ENCODE results near the gene ZNF264. TPM values are rescaled to one million over a fixed set of nuclear protein-coding genes. Genes with fewer than 3 reads are reported as not detected.
"Not testable (repeated sequence)": the region's sequence is repeated elsewhere in the genome, so short reads cannot be mapped to it uniquely, and the experiment has no call there.

Gene ZNF264
- total and polyA plus RNA-seq, 4 donors, result 2.5 to 22.6 (median 8.0) TPM

- H3K4me1 ChIP-seq (ENCODE audit: control insufficient read depth in 4 of 4, insufficient read depth in 4 of 4, low read length in 3 of 4); H3K9ac ChIP-seq (ENCODE audit: low read depth in 1 of 2, low read length in 2 of 2); H3K27ac ChIP-seq (ENCODE audit: low read depth in 1 of 2, low read length in 2 of 2); DNase-seq (ENCODE audit: low spot score); H3K27me3 ChIP-seq (ENCODE audit: control insufficient read depth in 4 of 4, insufficient read depth in 4 of 4, low read length in 3 of 4): not testable (repeated sequence)
- Histone ChIP-seq H3K9me3 (ENCODE audit: control insufficient read depth in 4 of 4, low read length in 3 of 4) (peaks cover 0 to 28% (median 13%) of the 10 kb centered on the region in 4 donors), H3K36me3 (ENCODE audit: control insufficient read depth in 4 of 4, insufficient read depth in 3 of 4, low read depth in 1 of 4, low read length in 3 of 4) (peaks cover 9 to 54% (median 51%) of the 10 kb centered on the region in 4 donors), H3K4me3 (ENCODE audit: low read depth in 1 of 3, low read length in 3 of 3) (peak overlapping the region in 1 of 3 donors; percentile 28)
- 98% methylated on average over 11 of the region's 11 CpGs for WGBS
Observed at GRCh38 chr19:57253767-57254166, 62.5 kb downstream of the ZNF264 start.

GRCh38 chr19:57262044-57262443 is 70.7 kb downstream of the ZNF264 start:
- Histone ChIP-seq H3K27ac (ENCODE audit: low read depth in 1 of 2, low read length in 2 of 2) (no peak overlapping the region), H3K36me3 (ENCODE audit: control insufficient read depth in 4 of 4, insufficient read depth in 3 of 4, low read depth in 1 of 4, low read length in 3 of 4) (peaks cover 0 to 15% (median 3%) of the 10 kb centered on the region in 4 donors), H3K9me3 (ENCODE audit: control insufficient read depth in 4 of 4, low read length in 3 of 4) (peaks cover 0 to 7% (median 2%) of the 10 kb centered on the region in 4 donors), H3K4me3 (ENCODE audit: low read depth in 1 of 3, low read length in 3 of 3) (no peak overlapping the region), H3K27me3 (ENCODE audit: control insufficient read depth in 4 of 4, insufficient read depth in 4 of 4, low read length in 3 of 4) (no peaks in the 10 kb centered on the region), H3K9ac (ENCODE audit: low read depth in 1 of 2, low read length in 2 of 2) (no peak overlapping the region), H3K4me1 (ENCODE audit: control insufficient read depth in 4 of 4, insufficient read depth in 4 of 4, low read length in 3 of 4) (no peaks in the 10 kb centered on the region)
- DNase-seq (ENCODE audit: low spot score), result no peak
- WGBS, result 95% methylated on average over 3 of the region's 3 CpGs
- TF ChIP-seq YY1 (IDR thresholded peaks at IDR 0.05), result no peak
- TF ChIP-seq GABPA (IDR thresholded peaks at IDR 0.05 in 1 of 2, conservative IDR thresholded peaks at IDR 0.05 in 1 of 2), result no peak
- no peak for TF ChIP-seq SP1 (IDR thresholded peaks at IDR 0.05)

- Histone ChIP-seq H3K27me3 (ENCODE audit: control insufficient read depth in 4 of 4, insufficient read depth in 4 of 4, low read length in 3 of 4) (no peaks in the 10 kb centered on the region), H3K36me3 (ENCODE audit: control insufficient read depth in 4 of 4, insufficient read depth in 3 of 4, low read depth in 1 of 4, low read length in 3 of 4) (peaks cover 0 to 15% (median 3%) of the 10 kb centered on the region in 4 donors), H3K27ac (ENCODE audit: low read depth in 1 of 2, low read length in 2 of 2) (no peak overlapping the region), H3K4me3 (ENCODE audit: low read depth in 1 of 3, low read length in 3 of 3) (no peak overlapping the region), H3K9me3 (ENCODE audit: control insufficient read depth in 4 of 4, low read length in 3 of 4) (peaks cover 0 to 9% (median 1%) of the 10 kb centered on the region in 4 donors), H3K4me1 (ENCODE audit: control insufficient read depth in 4 of 4, insufficient read depth in 4 of 4, low read length in 3 of 4) (no peaks in the 10 kb centered on the region), H3K9ac (ENCODE audit: low read depth in 1 of 2, low read length in 2 of 2) (no peak overlapping the region)
- DNase-seq (ENCODE audit: low spot score), result peak; percentile 49
- TF ChIP-seq ATF3 (IDR thresholded peaks at IDR 0.05), result no peak
- no peak for TF ChIP-seq RAD21 (IDR thresholded peaks at IDR 0.05)
- TF ChIP-seq GABPA (IDR thresholded peaks at IDR 0.05 in 1 of 2, conservative IDR thresholded peaks at IDR 0.05 in 1 of 2), result no peak
- no peak for TF ChIP-seq JUND (IDR thresholded peaks at IDR 0.05)
- no peak for TF ChIP-seq REST (IDR thresholded peaks at IDR 0.05)
- TF ChIP-seq RXRA (IDR thresholded peaks at IDR 0.05), result no peak
- no peak for TF ChIP-seq SP1 (IDR thresholded peaks at IDR 0.05)
- 94% methylated on average over 1 of the region's 1 CpG for WGBS
Observed at GRCh38 chr19:57263244-57263741, 72.0 kb downstream of the ZNF264 start.

- no peak overlapping the region for H3K9ac ChIP-seq (ENCODE audit: low read depth in 1 of 2, low read length in 2 of 2)
- H3K4me1 ChIP-seq (ENCODE audit: control insufficient read depth in 4 of 4, insufficient read depth in 4 of 4, low read length in 3 of 4), result no peaks in the 10 kb centered on the region
- H3K36me3 ChIP-seq (ENCODE audit: control insufficient read depth in 4 of 4, insufficient read depth in 3 of 4, low read depth in 1 of 4, low read length in 3 of 4), result peaks cover 0 to 5% (median 1%) of the 10 kb centered on the region in 4 donors
- WGBS, result 90% methylated on average over 3 of the region's 3 CpGs
- no peaks in the 10 kb centered on the region for H3K27me3 ChIP-seq (ENCODE audit: control insufficient read depth in 4 of 4, insufficient read depth in 4 of 4, low read length in 3 of 4)
- no peak overlapping the region for H3K27ac ChIP-seq (ENCODE audit: low read depth in 1 of 2, low read length in 2 of 2)
- no peak overlapping the region for H3K4me3 ChIP-seq (ENCODE audit: low read depth in 1 of 3, low read length in 3 of 3)
- DNase-seq (ENCODE audit: low spot score), result no peak
- peaks cover 0 to 2% (median under 1%) of the 10 kb centered on the region in 4 donors for H3K9me3 ChIP-seq (ENCODE audit: control insufficient read depth in 4 of 4, low read length in 3 of 4)
- no peak for TF ChIP-seq FOXA2 (IDR thresholded peaks at IDR 0.05)
- TF ChIP-seq SP1 (IDR thresholded peaks at IDR 0.05), result no peak
- TF ChIP-seq NR2F2 (IDR thresholded peaks at IDR 0.05), result no peak
- TF ChIP-seq REST (IDR thresholded peaks at IDR 0.05), result no peak
- TF ChIP-seq MAX (IDR thresholded peaks at IDR 0.05), result no peak
- no peak for TF ChIP-seq HNF4A (conservative IDR thresholded peaks at IDR 0.05)
- no peak for TF ChIP-seq JUND (IDR thresholded peaks at IDR 0.05)
- no peak for TF ChIP-seq GABPA (IDR thresholded peaks at IDR 0.05 in 1 of 2, conservative IDR thresholded peaks at IDR 0.05 in 1 of 2)
- no peak for TF ChIP-seq HNF4G (IDR thresholded peaks at IDR 0.05)
- no peak for TF ChIP-seq RAD21 (IDR thresholded peaks at IDR 0.05)
Observed at GRCh38 chr19:57267291-57267690, 76.0 kb downstream of the ZNF264 start.
